Transverse colon (tissue), 4 donors: ENCODE results near the gene SLC43A3. TPM values are rescaled to one million over a fixed set of nuclear protein-coding genes. Genes with fewer than 3 reads are reported as not detected.
"Not testable (repeated sequence)": the region's sequence is repeated elsewhere in the genome, so short reads cannot be mapped to it uniquely, and the experiment has no call there.

Experiments used
- DNase-seq: peaks from one replicate; pipeline ENCODE4 v3.0.0-alpha.2; 2019
- H3K27ac ChIP-seq, 4 donors: fragments of 200-600 bp; sonication (generic); 2 replicates each; pipeline ENCODE4 v1.5.1; 2016 to 2018; ENCODE audit warnings: inconsistent platforms in 4 of 4
- H3K27me3 ChIP-seq: fragments of 200-600 bp; sonication (generic); 2 replicates; pipeline ENCODE4 v1.5.1; 2017; ENCODE audit warnings: inconsistent platforms
- H3K36me3 ChIP-seq, 4 donors: fragments of 200-600 bp; sonication (generic); 2 replicates each; pipeline ENCODE4 v1.5.1; 2017 to 2019; ENCODE audit warnings: inconsistent platforms in 4 of 4
- H3K4me1 ChIP-seq, 4 donors: fragments of 200-600 bp; sonication (generic); 2 replicates each; pipeline ENCODE4 v1.5.1; 2017 to 2020; ENCODE audit warnings: inconsistent platforms in 4 of 4
- H3K4me3 ChIP-seq, 4 donors: fragments of 200-600 bp; sonication (generic); 1 replicate in 1 of 4; 2 replicates in 3 of 4; pipeline versions ENCODE4 v1.5.1 to v1.6.1; 2017 to 2019; ENCODE audit warnings: inconsistent platforms in 4 of 4
- H3K9me3 ChIP-seq, 2 donors: fragments of 200-600 bp; sonication (generic); 2 replicates each; pipeline ENCODE4 v1.5.1; 2017 to 2019; ENCODE audit warnings: inconsistent platforms in 2 of 2
- CTCF ChIP-seq, 5 experiments: fragments of 200-600 bp in 3 of 5; fragments of 450-650 bp in 2 of 5; sonication (generic) in 3 of 5; IDR thresholded peaks; 1 replicate in 2 of 5; 2 replicates in 3 of 5; pipeline ENCODE4 v1.5.1; 2016 to 2017; ENCODE audit warnings: antibody characterized with exemption in 5 of 5, inconsistent platforms in 3 of 5, mild to moderate bottlenecking in 2 of 5, moderate library complexity in 1 of 5
- EP300 ChIP-seq: sonication (generic); formaldehyde crosslinking; IDR thresholded peaks from one replicate; pipeline ENCODE4 v1.6.1; 2017; ENCODE audit warnings: antibody characterized with exemption, low read depth
- POLR2A ChIP-seq: fragments of 450-650 bp; IDR thresholded peaks from one replicate; pipeline ENCODE4 v1.6.1; 2016; ENCODE audit warnings: antibody characterized with exemption, mild to moderate bottlenecking, moderate library complexity
- POLR2AphosphoS5 ChIP-seq, 3 donors: sonication (generic); formaldehyde crosslinking; IDR thresholded peaks; one replicate each; pipeline ENCODE4 v1.6.1; 2016; ENCODE audit warnings: antibody characterized with exemption in 3 of 3
- WGBS, 2 donors: methylation state at CpG; one replicate each; pipeline ENCODE4 v1.1.5; 2018; ENCODE audit warnings: low coverage in 1 of 2; 5-methylcytosine and 5-hydroxymethylcytosine counted together
- in situ Hi-C, 4 donors: fragments of 200-750 bp; cut with MboI; loops; one replicate each; pipeline versions ENCODE4 v1.15.0 to v1.15.1; 2017; ENCODE audit warnings: low sequenced_read_pairs in 3 of 4, low pct_ligation_motif_present in 1 of 4, low pct_unique_long_range_greater_than_20kb in 1 of 4
- intact Hi-C: fragments of 100-400 bp; cut with DNase I; formaldehyde crosslinking; loops from one replicate; pipeline ENCODE4 v1.15.1; 2023; ENCODE audit warnings: low total_unique reads
- total RNA-seq, 4 donors: library from RNA; depleted of rRNA; stranded (reverse); fragments of >200 nt; gene quantifications; one replicate each; pipeline ENCODE4 v1.1.0, GENCODE V29; 2016

The SLC43A3 gene
- total RNA-seq, 4 donors from 2014 or later: 6.0 to 35.9 (median 19.4) TPM

- Histone ChIP-seq H3K4me3 (no peak overlapping the region), H3K4me1 (peaks cover 27 to 46% (median 38%) of the 10 kb centered on the region in 4 donors), H3K27me3 (peaks cover 48% of the 10 kb centered on the region), H3K27ac (no peak overlapping the region), H3K36me3 (no peaks in the 10 kb centered on the region), H3K9me3 (no peaks in the 10 kb centered on the region)
- intact Hi-C loops: loop anchor here (2.0 kb wide), 1 partner anchor 70 kb away; no protein-coding TSS in a partner anchor
- TF ChIP-seq CTCF (IDR thresholded peaks at IDR 0.05) (peak; percentile 93 to 100 (median 99)), POLR2A (no peak), POLR2AphosphoS5 (IDR thresholded peaks at IDR 0.05) (no peak)
- WGBS, 2 donors: 20 to 23% methylated on average over 1 to 17 of the region's 19 CpGs
- peak; percentile 88 for DNase-seq
- in situ Hi-C loops: loop anchor here in 2 of 4 donors (10.0 to 25.0 kb wide), 3 partner anchors 68 to 1055 kb away; partner anchors contain the start of genes YPEL4 (in 2 of the 2) and OR5B21 (in 1 of the 2)
Measured at GRCh38 chr11:57456960-57457642, 30.2 kb upstream of the SLC43A3 start.

- no peak for DNase-seq
- H3K36me3 ChIP-seq: no peaks in the 10 kb centered on the region
- in situ Hi-C loops (loop anchor here in 2 of 4 donors (10.0 to 25.0 kb wide), 3 partner anchors 71 to 1059 kb away; partner anchors contain the start of genes YPEL4 (in 2 of the 2) and OR5B21 (in 1 of the 2)), intact Hi-C loops (no loop called here)
- peaks cover 12 to 22% (median 16%) of the 10 kb centered on the region in 4 donors for H3K4me1 ChIP-seq
- H3K9me3 ChIP-seq: no peaks in the 10 kb centered on the region
- no peak overlapping the region for H3K4me3 ChIP-seq
- peaks cover 15% of the 10 kb centered on the region for H3K27me3 ChIP-seq
- WGBS, 2 donors: 59 to 60% methylated on average over 1 to 2 of the region's 2 CpGs
- peak in 1 of 3 donors; percentile 44 for TF ChIP-seq POLR2AphosphoS5 (IDR thresholded peaks at IDR 0.05)
- no peak for TF ChIP-seq CTCF (IDR thresholded peaks at IDR 0.05)
- H3K27ac ChIP-seq: peak overlapping the region in 2 of 4 donors; percentile 34 to 69
Measured at GRCh38 chr11:57453543-57454177, 26.7 kb upstream of the SLC43A3 start.

GRCh38 chr11:57446055-57446454, 19.1 kb upstream of the SLC43A3 start:
- TF ChIP-seq POLR2AphosphoS5 (IDR thresholded peaks at IDR 0.05) (no peak), EP300 (no peak), CTCF (IDR thresholded peaks at IDR 0.05) (no peak), POLR2A (no peak)
- in situ Hi-C loops (no loop called here), intact Hi-C loops (no loop called here)
- Histone ChIP-seq H3K4me1 (peaks cover 0 to 15% (median 4%) of the 10 kb centered on the region in 4 donors), H3K27me3 (no peaks in the 10 kb centered on the region), H3K4me3 (no peak overlapping the region), H3K27ac (no peak overlapping the region), H3K9me3 (no peaks in the 10 kb centered on the region), H3K36me3 (no peaks in the 10 kb centered on the region)
- DNase-seq: no peak
- 57 to 100% methylated on average over 1 of the region's 1 CpG for WGBS, 2 donors

- H3K4me1 ChIP-seq: peaks cover 0 to 15% (median 4%) of the 10 kb centered on the region in 4 donors
- H3K9me3 ChIP-seq, H3K27me3 ChIP-seq, DNase-seq, H3K4me3 ChIP-seq, intact Hi-C loops, in situ Hi-C loops, H3K36me3 ChIP-seq: not testable (repeated sequence)
- WGBS, 2 donors: 39 to 49% methylated on average over 6 to 9 of the region's 9 CpGs
- peak overlapping the region; percentile 31 to 70 (median 54) for H3K27ac ChIP-seq
Measured at GRCh38 chr11:57445122-57445394, 18.1 kb upstream of the SLC43A3 start.
